ENCODE results near the gene LRRC45. TPM values are rescaled to one million over a fixed set of nuclear protein-coding genes. Genes with fewer than 3 reads are reported as not detected.

Gene LRRC45
- total RNA-seq, 1 experiment from 2014 or later, result 25.1 TPM

- no peak for DNase-seq (ENCODE audit: low spot score)
- in situ Hi-C loops (cut with HindIII; ENCODE audit: low sequenced_read_pairs), result no loop called here
Observed at GRCh38 chr17:82042649-82043048, 19.5 kb downstream of the LRRC45 start.

GRCh38 chr17:82043507-82043906, 20.4 kb downstream of the LRRC45 start:
- DNase-seq (ENCODE audit: low spot score), result no peak
- in situ Hi-C loops (cut with HindIII; ENCODE audit: low sequenced_read_pairs), result no loop called here

GRCh38 chr17:82045936-82046484, 22.9 kb downstream of the LRRC45 start:
- in situ Hi-C loops (cut with HindIII; ENCODE audit: low sequenced_read_pairs), result no loop called here

GRCh38 chr17:82046903-82047302, 23.8 kb downstream of the LRRC45 start:
- in situ Hi-C loops (cut with HindIII; ENCODE audit: low sequenced_read_pairs), result no loop called here
- no peak for DNase-seq (ENCODE audit: low spot score)

More at GRCh38 chr17:82045936-82046484, 22.9 kb downstream of the LRRC45 start:
- DNase-seq (ENCODE audit: low spot score), result no peak

- DNase-seq (ENCODE audit: low spot score), result no peak
- in situ Hi-C loops (cut with HindIII; ENCODE audit: low sequenced_read_pairs), result no loop called here
Observed at GRCh38 chr17:82047379-82047778, 24.3 kb downstream of the LRRC45 start.

- DNase-seq (ENCODE audit: low spot score), result no peak
- in situ Hi-C loops (cut with HindIII; ENCODE audit: low sequenced_read_pairs), result no loop called here
Observed at GRCh38 chr17:82047914-82048570, 24.9 kb downstream of the LRRC45 start.

- no peak for DNase-seq (ENCODE audit: low spot score)
- in situ Hi-C loops (cut with HindIII; ENCODE audit: low sequenced_read_pairs), result no loop called here
Observed at GRCh38 chr17:82048571-82048971, 25.5 kb downstream of the LRRC45 start.

GRCh38 chr17:82049106-82049505, 26.0 kb downstream of the LRRC45 start:
- no peak for DNase-seq (ENCODE audit: low spot score)
- in situ Hi-C loops (cut with HindIII; ENCODE audit: low sequenced_read_pairs), result no loop called here

GRCh38 chr17:82049521-82049971, 26.4 kb downstream of the LRRC45 start:
- in situ Hi-C loops (cut with HindIII; ENCODE audit: low sequenced_read_pairs), result no loop called here
- DNase-seq (ENCODE audit: low spot score), result no peak

GRCh38 chr17:82050152-82050760, 27.2 kb downstream of the LRRC45 start:
- in situ Hi-C loops (cut with HindIII; ENCODE audit: low sequenced_read_pairs), result no loop called here
- no peak for DNase-seq (ENCODE audit: low spot score)

- DNase-seq (ENCODE audit: low spot score), result no peak
- in situ Hi-C loops (cut with HindIII; ENCODE audit: low sequenced_read_pairs), result no loop called here
Observed at GRCh38 chr17:82050761-82051641, 27.9 kb downstream of the LRRC45 start.

GRCh38 chr17:82051776-82052637, 28.9 kb downstream of the LRRC45 start, which contains the start of the genes GPS1 and RFNG:
GPS1 (plus strand) TSS chr17:82051898; CDS start chr17:82051932, 34 bp downstream.
RFNG (minus strand) TSS chr17:82051811; CDS start chr17:82051766, 45 bp downstream.
- in situ Hi-C loops (cut with HindIII; ENCODE audit: low sequenced_read_pairs), result no loop called here
- peak; percentile 77 for DNase-seq (ENCODE audit: low spot score)

- in situ Hi-C loops (cut with HindIII; ENCODE audit: low sequenced_read_pairs), result no loop called here
- no peak for DNase-seq (ENCODE audit: low spot score)
Observed at GRCh38 chr17:82052638-82053059, 29.5 kb downstream of the LRRC45 start.

GRCh38 chr17:82053130-82053529, 30.0 kb downstream of the LRRC45 start:
- in situ Hi-C loops (cut with HindIII; ENCODE audit: low sequenced_read_pairs), result no loop called here

GRCh38 chr17:82053556-82054263, 30.6 kb downstream of the LRRC45 start:
- DNase-seq (ENCODE audit: low spot score), result no peak
- in situ Hi-C loops (cut with HindIII; ENCODE audit: low sequenced_read_pairs), result no loop called here

More at GRCh38 chr17:82053130-82053529, 30.0 kb downstream of the LRRC45 start:
- DNase-seq (ENCODE audit: low spot score), result no peak

GRCh38 chr17:82054351-82055022, 31.4 kb downstream of the LRRC45 start:
- DNase-seq (ENCODE audit: low spot score), result no peak
- in situ Hi-C loops (cut with HindIII; ENCODE audit: low sequenced_read_pairs), result no loop called here
